HG03039 (cell line): Measurements from ENCODE around the gene MYRFL.

Experiments
- ATAC-seq: cut with Tn5 transposase; IDR thresholded peaks from one replicate; pipeline ENCODE4 v1.9.1; 2021; ENCODE audit warnings: mild to moderate bottlenecking, moderate library complexity; ENCODE audit not compliant: unreplicated experiment

The MYRFL gene

DNA sequence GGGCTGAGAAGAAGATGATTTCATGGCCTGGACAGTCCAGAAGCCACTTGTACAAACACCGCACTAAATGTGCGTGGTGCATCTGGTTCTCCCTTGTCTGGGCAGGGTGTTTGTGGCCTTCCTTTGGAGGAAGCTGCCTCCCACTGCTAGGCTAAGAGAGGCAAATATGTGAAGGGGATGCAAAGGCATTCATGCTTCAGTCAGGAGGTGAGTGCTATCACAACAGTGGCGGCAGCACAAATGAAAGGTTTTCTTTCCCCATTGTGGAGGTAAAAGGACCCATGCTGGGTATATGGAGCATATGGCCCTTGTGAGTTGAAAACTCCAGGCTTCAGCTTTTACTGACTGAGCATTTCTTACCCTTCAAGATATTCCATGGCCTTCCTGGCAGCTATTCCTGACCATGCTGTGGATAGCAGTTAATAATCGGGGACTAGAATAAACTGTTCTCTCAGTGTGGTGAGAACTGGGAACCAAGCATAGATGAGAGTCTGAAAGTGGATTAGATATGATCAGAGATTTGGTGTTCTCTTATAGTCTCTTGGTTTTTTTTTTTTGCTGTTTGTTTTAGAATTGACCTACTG, 69.9 kb downstream of the MYRFL start:
- no peak for ATAC-seq

DNA sequence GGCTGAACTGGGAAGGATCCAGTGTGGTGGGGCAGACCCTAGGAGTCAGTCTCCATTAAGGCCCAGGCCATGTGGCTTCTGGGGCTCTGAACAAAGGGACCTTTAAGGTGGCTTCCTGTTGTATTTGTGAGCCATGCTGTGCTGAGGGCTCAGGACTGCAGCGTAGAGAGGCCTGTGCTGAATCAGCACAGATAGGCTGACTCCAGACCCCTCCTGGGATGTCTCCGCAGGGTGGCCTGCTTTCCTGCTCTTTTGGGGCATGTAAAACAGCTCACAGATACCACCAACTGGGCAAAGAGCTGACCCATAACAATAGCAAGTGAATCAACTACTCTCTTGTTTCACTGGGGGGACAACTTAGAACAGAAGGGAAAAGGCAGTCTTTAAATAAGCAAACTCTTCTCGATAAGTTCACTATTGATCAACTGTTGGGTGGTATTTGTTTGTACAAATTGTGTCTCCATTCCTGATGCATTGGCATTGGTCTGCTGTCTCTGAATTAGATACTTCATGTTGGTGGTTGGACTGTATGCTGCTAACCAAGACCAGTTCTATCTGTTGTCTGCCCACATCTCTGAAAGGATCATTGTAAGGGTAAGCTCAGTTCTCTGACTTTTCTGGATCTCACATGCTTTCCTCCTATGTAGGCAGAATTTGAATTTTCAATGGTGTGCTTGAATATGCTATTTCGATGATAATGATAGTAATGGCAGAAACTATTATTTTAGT, 71.8 kb downstream of the MYRFL start:
- ATAC-seq, result no peak

DNA sequence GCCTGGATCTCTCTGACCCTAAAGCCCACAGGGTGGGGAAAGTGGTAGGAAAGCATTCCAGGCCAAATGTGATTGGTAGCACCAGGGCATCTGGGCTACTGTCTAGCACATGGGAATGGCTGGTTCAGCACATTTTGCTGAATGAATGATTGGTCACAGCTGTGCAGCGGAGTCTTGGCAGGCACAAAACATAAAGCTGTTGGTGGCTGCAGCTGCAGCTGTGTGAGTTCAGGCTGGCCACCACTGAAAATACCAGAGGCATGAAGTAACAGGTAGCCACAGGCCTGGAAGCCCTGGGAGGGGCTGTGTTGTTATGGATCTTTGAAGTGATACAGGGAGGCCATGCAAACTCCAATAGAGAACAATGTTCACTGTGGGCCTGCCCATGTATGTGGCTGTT, 72.7 kb downstream of the MYRFL start:
- ATAC-seq, result no peak

GRCh38 chr12:69898236-69898635, 73.2 kb downstream of the MYRFL start:
- ATAC-seq, result no peak

DNA sequence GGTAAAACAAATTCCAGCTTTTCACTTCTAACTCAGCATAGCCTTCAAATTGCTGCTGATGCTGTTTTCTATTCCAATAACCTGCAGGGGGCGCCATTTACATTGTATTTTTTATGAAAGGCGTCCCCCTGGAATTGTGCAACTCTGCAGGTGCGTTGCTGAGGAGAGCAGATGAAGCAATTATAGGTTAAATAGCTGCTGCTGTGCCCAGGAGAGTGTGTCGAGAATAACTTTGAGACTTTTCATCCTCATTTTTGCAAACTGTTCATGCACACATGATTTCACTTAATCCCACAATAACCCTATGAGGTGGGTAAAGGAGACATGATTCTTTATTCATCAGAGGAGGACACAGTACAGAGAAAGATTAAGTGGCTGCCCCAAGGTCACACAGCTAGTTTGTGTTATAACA, 75.7 kb downstream of the MYRFL start:
- ATAC-seq, result no peak

DNA sequence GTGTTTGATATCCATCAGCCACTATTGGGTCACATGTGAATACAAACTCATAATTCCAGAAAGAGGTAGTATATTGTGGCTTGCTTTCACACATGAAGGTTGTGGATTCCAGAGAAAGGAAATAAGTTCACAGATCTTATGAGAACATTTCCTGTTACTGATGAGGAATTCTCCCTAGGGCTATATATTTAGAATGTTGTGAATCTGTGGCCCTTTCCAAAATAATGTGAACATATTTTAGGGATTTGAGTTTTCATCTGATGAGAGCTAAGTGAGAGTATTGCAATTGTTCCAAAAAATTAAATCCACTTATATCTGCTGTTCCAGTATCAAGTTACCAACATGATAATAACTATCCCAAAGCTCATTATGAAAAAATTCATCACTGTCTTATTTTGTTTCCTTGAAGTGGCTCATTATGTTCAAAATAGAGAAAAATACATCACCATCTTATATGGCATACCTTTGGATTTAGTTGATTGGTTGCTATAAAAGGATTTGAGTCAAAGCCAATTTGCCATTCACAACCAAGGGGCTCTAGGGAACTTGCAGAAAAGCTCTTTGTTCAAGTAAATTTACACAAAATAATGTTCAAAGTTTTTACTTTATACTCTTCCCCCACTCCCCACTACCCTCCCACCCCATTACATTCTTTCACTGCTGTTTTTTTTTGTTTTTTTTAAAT, 76.3 kb downstream of the MYRFL start:
- no peak for ATAC-seq

GRCh38 chr12:69903548-69903947, 78.5 kb downstream of the MYRFL start:
- ATAC-seq, result no peak

DNA sequence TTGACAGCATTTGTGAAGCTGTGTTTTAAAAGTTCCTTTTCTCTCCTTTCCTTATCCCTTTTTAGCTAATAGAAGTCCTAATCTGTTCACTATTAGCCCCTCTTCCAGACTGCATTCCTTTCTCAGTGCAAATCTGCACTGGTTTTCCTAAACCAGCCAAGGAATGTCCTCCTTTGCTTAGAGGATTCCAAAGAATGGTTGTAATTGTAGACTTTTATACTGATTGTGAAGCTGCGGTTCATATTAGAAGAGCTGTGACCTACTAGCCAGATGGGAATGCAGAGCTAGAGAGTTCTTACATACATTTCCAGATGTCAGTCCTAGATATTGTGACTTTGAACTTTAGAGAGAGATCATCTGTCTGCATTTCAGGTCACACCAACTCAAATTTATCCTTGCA, 79.8 kb downstream of the MYRFL start:
- ATAC-seq, result no peak

DNA sequence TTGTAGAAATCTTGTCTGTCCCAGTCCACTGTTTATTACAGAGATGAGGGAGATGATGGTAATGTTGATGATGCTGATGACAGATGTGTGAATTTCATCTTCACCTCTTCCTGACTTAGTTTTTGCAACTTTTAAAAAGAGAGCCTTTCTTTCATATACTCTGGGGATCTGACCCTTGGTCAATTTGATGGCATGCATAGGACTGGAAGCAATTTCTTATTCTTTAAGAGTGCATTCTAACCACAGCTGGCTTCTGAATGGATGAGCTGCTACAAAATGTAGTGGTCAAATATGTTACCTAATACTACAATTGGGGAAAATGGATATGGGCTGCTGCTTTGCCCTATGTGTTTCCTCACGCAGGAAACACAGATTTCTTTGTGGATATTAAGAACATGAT, 80.8 kb downstream of the MYRFL start:
- ATAC-seq, result no peak

- peak; percentile 92 for ATAC-seq
Measured at GRCh38 chr12:69906411-69907216, 81.6 kb downstream of the MYRFL start.

- no peak for ATAC-seq
Measured at GRCh38 chr12:69908203-69908602, 83.2 kb downstream of the MYRFL start.

DNA sequence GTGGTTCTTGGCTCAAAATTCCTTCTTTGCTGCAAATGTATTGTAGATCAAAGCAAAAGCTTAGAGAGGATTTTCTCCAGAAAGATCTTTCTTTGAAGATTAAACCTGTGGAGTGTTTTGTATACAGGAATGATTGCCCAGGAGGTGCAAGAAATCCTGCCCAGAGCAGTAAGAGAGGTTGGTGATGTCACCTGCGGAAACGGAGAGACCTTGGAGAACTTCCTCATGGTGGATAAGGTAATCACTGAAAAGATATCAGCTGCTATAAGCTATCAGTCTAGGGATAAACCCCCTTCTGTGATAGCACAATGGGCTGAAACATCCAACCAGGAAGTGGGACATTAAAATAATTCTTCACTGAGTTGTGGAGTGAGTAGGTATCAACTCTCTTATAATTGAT, 85.7 kb downstream of the MYRFL start:
- no peak for ATAC-seq

DNA sequence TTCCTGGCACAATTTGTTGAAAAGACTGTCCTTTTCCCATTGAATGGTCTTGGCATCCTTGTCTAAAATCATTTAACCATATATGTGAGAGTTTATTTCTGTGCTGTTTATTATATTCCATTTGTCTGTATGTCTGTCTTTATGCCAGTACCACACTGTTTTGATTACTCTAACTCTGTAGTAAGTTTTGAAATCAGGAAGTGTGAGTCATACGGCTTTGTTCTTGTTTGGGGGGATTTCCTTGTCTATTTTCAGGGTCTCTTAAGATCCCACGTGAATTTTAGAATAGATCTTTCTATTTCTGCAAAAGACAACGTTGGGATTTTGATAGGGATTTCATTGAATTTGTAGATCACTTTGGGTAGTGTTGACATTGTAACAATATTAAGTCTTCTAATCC, 88.5 kb downstream of the MYRFL start:
- ATAC-seq, result no peak

- no peak for ATAC-seq
Measured at GRCh38 chr12:69915964-69916363, 90.9 kb downstream of the MYRFL start.

DNA sequence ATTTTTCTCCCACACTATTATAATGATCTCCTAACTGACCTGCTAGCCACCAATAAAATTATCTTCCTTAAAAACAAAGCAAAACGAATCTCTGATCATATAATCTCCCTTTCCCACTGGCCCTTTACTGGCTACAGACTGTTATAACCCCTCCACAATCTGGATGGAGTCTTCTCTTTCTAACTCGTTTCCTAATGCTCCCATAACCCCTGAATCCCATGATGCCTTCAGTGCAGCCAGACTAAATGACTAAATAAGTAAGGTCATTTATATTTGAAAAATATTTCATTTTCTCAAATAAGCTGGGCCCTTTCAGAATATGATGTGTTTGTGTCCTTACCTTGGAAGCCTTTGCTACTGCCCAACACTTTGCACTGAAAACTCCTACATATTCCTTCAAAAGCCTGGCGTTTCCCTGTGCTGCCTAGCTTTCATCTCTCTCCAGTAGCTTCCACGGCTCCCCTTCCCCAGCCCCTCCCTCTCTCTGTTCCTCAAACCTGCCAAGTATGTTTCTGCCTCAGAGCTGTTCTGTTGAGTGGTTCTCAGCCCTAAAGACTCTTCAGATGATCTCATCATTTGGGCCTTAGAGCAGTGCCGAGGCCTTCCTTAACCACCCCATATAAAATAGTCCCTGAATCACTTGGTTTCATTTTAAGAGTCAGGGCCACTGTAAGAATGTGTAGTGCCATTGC, 91.7 kb downstream of the MYRFL start:
- ATAC-seq, result no peak

- ATAC-seq, result no peak
Measured at GRCh38 chr12:69918287-69918686, 93.3 kb downstream of the MYRFL start.

- ATAC-seq, result no peak
Measured at GRCh38 chr12:69919495-69919894, 94.5 kb downstream of the MYRFL start.

GRCh38 chr12:69921831-69922230, 96.8 kb downstream of the MYRFL start:
- no peak for ATAC-seq

DNA sequence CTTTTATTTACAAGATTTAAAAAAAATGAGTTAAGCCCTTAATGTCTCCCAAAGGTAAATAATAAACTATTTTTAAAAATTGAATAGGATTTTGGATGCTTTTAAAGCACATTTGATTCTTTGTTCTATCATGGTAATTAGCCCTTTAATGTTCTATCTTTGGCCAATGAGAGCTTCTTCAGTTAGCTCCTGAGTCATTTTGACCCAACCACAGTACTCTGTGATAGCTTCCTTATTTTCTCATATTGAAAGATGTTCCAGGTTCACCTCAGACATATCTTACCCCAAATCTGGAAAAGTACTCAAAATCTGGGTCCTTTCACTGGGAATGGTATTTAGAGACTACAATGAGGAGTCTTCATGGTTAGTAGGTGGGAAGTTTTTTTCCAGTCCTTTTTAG, 98.0 kb downstream of the MYRFL start:
- no peak for ATAC-seq

GRCh38 chr12:69925291-69925690, 100.3 kb downstream of the MYRFL start:
- no peak for ATAC-seq

DNA sequence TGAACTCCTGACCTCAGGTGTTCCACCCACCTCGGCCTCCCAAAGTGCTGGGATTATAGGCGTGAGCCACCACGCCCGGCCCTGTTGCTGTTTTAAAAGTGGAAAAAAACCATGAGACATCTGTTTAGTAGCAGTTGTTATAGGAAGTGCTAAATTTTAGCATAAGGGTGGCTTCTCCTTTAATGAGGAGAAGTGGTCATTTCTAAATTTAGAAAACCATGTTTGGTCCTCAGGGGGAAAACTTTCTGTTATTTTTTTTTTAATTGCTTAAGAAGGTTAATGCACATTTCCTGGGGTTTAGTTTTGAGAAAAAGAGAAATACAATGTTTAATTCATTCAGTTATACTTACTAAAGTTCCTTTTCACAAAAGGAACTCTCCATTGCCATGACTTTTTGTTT, 102.1 kb downstream of the MYRFL start:
- no peak for ATAC-seq
